HPDE6-E6E7 (cell line): ENCODE measurements around the gene HPCAL1.

Experiments used
- DNase-seq: peaks from one replicate; pipeline ENCODE4 v3.0.0; 2011; ENCODE audit warnings: missing footprints; ENCODE audit errors: extremely low spot score

The HPCAL1 gene

DNA sequence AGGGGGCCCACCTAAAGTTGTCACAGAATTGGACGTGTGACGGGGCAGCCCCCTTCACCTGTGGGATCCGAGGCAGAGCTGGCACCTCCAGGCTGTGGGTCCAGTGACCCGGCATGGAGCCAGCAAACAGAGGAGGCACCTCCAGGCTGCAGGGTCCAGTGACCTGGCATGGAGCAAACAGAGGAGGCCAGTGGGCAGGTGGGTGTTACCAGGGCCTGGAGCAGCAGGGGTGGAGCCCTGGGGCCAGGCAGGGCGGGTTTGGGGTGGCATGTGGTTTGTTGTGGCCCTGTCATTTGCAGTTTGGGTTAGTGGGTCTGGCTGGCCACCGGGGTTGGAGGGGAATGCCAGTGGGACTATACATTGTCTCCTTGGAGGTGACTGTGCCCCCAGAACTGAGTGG is 68.2 kb downstream of the HPCAL1 start:
- no peak for DNase-seq

DNA sequence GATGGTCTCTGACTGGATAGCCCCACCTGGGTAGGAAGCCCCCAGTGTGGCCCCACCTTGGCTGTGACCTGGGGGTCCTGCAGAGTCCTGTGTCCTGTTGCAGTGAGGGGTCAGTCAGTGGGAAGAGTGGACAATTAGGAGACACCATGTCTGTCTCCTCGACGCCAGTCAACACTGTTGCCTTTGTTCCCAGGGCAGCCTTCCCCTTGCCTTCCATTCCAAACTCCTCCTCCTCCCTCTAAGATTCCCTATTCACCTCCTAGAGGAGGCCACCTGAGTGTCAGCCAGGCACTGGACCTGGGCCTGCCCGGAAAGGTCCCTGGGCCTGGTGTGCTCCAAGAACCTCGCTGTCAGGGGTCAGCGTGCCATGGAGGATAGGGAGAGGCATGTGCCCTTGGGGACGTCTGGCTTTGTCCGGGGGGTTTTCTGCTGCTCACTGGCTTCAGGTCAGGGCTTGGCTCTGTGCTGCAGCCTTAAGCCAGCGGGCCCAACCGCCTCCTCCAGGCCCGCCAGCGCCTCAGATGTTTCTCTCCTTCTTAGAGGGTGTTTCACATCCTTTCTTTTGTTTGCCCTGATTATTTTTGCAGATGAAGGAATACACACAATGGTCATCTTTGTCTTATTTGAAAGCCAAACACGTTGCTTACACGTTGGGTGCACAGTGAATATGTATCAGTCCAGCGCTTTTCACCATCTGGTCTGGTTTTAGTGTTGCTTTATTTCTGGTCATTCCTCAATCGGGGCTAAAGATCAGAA is 68.9 kb downstream of the HPCAL1 start:
- no peak for DNase-seq

DNA sequence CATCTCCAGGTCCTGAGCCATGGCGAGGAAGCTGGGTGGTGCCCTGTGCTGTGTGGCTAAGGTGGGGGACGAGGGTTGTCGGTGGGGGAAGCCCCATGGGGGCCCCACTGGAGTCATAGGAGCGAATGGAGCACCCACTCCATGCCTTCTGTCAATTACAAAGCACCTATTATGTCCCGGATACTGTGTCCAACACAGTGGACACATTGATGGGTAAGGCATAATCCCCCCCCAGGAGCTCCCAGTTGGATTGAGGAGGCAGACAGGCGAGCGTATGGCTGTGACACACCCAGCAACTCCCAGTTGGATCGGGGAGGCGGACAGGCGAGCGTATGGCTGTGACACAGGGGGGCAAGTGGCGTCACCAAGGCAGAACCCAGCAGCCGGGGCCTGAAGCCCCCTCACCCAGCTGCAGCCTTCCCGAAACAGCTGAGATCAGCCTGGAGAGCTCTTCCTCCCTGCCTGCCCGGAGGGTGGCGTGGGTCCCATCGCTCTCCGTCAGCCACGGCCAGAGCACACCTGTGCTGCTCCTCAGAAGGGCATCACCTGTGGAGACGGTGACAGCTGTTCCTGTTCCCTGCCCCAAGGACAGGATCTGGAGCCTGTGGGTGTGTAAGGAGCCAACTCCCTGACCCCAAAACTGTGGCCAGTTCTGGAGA is 69.6 kb downstream of the HPCAL1 start:
- DNase-seq, result no peak

GRCh38 chr2:10372862-10373240 is 70.1 kb downstream of the HPCAL1 start:
- no peak for DNase-seq

DNA sequence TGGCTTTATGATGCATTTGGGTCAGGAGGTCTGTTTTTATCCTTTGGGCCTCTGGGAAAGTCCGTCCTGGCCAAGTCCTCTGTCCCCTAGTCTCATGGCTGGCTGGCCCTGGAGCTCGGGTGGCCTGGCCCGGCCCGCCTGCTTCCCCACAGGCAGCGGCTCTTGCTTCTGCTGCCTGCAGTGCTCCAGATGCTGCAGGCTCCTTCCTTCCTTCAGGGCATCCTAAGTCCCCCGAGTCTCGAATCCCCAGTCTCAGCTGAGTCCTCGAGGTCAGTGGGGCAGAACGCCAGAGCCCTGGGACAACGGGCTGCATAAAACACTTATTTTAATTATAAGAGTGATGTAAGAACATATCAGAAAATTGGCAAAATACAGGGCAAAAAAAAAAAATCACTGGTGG is 71.2 kb downstream of the HPCAL1 start:
- DNase-seq, result no peak

- DNase-seq, result no peak
Measured at GRCh38 chr2:10374362-10374943, 71.7 kb downstream of the HPCAL1 start.

DNA sequence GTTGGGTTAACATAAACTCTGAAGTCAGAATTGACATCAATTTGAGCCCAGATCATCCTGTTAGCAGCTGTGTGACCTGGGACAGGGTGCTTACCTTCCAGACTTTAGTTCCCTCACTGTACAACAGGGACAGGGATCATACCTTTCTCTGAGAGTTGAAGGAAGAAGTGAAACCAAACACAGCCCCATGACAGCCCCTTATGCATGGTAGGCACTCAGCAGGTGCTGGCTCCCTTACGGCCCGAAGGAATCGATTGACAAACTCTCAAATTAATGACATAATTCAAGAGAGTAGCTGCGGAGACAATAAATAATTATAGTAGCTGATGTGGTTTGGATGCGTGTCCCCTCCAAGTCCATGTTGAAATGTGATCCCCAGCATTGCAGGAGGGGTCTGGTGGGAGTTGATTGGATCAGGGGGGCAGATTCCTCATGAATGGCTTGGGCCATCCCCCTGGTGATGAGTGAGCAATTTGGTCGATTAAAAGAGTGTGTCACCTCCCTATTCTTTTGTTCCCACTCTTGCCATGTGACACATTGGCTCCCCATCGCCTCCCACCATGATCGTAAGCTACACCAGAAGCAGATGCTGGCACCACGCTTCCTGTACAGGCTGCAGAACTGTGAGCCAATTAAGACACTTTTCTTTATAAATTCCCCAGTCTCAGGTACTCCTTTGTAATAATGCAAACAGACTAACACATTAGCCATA is 73.0 kb downstream of the HPCAL1 start:
- no peak for DNase-seq

DNA sequence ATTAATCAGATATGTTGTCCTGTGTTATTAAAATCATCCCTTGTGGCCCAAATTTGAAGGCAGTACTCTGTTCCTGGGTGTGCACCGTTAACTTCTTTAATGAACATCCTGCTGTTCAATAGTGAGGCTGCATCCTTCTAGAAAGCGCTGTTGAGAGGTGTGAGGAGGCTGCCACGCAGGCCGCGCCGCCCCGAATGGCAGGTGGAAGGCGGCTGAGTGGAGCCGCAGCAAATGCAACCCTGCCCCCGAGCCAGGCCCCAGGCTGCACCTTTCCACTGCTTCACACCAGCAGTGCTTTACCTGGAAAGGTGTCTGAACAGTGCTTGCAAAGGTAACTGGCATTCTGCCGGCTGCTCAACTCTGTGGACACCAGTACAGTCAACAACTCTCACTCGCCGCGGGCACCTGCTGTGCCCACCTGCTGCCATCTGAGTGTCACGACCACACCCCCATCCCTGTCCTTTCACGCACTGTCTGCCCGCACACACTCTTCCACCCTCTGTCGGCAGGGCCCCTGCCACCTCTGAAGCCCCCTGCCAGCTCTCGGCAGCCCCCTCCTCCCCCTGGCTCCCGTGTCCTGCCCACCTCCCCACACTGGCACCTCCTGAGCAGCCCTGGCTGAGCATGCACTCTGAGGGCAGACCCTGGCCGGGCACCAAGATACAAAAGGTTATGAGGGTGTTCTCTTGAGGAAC is 74.5 kb downstream of the HPCAL1 start:
- DNase-seq, result no peak

DNA sequence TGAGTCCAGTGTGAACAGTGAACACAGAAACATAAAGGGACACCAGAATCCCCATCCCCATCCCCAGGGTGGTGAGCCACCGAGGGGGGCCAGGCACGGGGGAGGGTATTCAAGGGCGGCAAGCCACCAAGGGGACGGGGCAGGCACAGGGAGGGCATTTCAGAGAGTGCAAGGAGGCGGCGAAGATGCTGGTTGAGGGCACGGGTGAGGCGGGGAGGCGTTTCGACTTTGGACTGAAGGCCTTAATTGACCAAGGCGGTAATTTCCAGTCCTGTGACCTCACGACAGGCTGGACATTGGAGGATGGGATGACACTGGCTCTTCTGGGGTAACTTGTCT is 75.0 kb downstream of the HPCAL1 start:
- no peak for DNase-seq

DNA sequence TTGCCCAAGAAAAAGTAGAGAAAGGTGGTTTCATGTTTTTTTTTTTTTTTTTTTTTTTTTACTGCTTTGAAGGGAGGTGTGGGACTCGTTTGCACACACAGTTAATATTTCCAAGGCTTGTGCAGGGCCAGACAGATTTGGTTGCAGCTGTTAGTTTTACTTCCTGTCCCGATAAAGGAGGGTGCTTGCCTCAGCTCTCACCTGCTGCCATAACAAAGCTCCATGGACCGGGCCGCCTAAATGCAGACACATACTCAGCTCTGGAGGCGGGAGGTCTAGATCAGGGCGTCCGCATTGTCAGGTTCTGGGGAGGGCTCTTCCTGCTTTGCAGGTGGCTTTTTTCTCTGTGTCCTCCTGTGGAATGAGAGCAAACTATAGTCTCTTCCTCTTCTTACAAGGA is 75.5 kb downstream of the HPCAL1 start:
- DNase-seq, result no peak

DNA sequence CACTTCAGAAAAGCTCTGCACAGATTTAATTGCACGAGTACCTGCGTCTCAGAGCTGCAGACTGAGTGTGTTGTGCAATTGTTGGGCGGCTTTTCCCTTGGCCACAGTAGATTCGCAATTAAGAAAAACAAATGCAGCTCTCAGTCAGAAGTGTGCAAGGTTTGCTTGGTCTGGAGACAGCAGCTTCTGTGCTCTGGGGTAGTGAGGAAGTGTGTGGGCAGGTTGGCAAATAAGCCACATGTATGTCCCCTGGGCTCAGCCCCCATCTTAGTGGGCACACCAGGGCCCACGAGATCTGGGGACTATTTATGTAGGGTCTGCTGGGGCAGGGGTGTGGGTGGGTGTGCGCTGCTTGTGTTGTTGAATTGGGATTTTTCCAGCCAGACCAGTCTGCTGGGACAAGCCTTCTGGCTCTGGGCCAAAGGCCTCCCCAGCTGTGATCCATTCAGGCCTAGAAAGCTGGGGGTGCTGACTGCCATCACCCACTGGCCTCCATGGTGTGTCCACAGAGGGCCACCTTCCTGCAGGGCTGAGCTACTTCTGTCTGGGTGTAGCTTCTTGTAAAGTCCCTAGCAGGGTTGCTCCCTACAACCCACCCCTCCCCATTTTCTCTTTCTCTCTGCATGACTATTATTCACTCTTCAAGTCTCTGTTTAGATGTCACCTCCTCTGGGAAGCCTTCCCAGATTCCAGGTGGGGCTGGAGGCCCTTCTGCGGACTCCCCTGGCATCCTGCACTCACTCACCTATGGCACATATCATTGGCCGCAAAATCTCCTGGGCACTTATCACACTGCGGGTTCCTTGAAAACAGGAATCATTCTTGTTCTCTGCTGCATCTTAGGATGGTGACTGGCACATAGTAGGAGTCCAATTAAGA is 77.6 kb downstream of the HPCAL1 start:
- DNase-seq, result no peak

GRCh38 chr2:10381997-10382353 is 79.3 kb downstream of the HPCAL1 start:
- no peak for DNase-seq

DNA sequence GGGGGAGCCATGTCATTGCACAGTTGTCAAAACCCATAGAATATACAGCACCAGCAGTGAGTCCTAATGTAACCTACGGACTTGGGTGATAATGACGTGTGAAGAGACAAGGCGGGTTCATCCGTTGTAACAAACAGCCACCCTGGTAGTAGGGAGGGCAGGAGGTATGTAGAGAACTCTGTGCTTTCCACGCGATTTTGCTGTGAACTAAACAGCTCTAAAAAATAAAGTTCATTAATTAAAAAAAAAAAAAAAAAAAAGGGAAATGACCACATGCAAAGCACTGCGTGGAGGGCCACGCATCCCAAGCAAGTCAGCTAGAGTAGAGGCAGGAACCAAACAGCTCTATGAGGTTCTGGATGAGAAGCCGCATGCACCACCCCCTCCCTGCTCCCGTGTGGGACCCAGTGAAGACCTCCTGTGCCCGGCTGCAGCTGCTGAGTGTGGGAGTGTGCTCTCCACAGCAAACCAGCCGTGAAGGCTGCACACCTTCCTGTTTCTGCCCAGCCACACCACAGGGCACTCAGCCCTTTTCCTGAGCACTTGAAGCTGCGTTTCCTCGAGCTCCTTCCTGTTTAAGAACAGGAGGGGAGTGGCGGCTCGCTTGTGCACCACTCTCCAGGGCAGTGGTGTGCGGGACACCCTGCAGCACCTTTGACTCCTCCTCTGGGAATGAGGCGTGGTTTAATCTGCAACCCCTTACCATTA is 79.8 kb downstream of the HPCAL1 start:
- DNase-seq, result no peak

DNA sequence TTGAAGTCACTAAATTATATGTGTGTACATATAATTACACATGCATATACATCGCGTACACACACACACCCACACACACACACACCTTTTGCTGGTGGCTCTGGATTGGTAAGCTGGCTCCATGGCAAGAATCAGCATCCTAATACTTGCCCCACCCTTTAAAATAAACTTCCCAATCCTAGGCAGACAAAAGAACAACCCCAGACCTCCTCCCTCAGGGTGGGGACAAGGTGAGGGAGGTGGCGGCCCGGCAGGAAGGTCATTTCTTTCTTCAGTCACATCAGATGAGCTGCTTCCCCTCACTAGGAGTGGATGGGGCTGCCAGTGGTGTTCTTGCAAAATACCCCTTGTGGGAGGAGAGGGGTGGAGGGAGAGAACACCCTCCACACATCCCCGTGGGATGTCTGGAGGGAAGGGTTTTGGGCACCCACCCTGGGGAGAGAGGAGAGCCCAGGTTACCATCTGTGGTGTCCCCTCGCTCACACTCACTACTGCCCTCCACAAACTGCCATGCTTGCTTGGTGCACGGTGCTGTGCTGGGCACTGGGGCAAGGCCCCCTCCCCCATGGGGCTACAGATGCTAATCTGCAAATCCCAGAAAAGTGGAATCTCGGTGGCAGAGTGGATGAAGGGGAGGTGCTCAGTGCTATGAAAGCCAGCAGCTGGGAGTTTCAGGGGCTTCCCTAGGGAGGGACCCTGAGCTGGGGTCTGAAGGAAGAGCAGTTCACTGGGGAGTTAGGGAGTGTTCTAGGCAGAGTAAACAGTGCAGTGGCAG is 81.4 kb downstream of the HPCAL1 start:
- DNase-seq, result no peak

DNA sequence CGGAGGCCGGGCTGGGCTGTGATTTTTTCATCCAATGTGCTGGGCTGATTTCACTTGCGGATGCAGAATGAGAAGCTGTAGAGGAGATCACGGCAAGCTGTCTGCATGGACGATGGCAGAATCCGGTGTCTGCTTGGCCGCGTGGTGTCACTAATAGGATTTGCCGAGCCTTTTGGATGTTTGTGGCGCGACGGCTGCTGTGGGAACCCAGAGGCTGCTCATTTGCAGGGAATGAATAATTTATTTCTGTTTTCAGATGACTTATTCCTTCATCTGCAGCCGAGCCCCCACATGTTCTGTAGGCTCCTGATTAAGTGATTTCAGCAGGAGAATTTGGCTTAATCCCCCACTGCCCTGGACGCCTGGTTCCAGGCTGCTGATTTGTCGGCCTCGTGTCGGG is 82.8 kb downstream of the HPCAL1 start:
- DNase-seq, result no peak

- no peak for DNase-seq
Measured at GRCh38 chr2:10385933-10386773, 83.4 kb downstream of the HPCAL1 start.

- DNase-seq, result no peak
Measured at GRCh38 chr2:10387033-10387432, 84.3 kb downstream of the HPCAL1 start.

GRCh38 chr2:10388954-10389560 is 86.4 kb downstream of the HPCAL1 start:
- DNase-seq, result no peak
